Measurements from ENCODE around the gene CD320.
"Not testable (repeated sequence)": the region's sequence is repeated elsewhere in the genome, so short reads cannot be mapped to it uniquely, and the experiment has no call there.

Gene CD320

DNA sequence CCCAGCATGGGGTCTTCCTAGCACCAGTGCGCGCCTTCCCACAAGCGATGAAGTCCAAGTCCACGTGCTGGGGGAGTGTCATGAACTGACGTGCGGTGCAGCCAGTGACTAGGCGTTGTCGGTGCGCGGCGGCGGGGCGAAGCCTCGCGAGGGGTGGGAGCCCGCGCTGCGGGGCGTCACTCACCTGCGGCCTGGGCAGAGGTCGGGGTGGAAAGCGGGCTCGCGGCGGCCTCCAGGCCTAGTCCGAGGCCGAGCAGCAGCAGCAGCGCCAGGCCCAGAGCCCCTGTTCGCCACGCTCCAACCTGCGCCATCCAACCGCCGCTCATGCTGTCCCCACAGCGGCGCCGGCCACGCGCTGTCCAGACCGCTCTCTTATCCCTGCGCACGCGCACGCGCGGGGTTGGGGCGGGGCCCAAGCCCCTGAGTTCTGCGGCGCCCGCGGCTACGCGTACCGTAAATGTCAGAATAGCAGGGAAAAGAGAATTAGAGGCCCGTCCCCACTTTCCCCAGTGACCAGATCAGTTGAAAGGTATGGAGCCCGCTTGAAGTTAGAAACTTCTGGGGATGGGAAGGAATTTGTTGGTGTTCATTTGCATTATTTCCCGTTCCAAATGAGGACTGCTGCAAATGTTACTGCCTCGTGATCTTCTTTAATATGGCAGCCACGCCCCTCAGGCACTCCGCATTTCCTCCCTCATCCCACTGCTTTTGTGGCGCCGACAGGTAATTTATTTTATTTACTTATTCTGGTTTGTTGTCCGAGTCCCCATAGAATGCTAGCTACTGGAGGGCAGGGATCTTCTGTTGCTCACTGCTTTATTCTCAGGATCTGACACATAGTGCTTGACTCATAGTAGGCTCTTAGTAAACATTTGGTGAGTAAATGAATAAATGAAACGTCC is at the start of gene CD320:
Gene CD320, minus strand, starts transcription at position 394 of the 902 bp plus-strand sequence. Its CDS starts 68 bp downstream, at position 326.
- DNase-seq, result peak; percentile 80 to 99 (median 98)

DNA sequence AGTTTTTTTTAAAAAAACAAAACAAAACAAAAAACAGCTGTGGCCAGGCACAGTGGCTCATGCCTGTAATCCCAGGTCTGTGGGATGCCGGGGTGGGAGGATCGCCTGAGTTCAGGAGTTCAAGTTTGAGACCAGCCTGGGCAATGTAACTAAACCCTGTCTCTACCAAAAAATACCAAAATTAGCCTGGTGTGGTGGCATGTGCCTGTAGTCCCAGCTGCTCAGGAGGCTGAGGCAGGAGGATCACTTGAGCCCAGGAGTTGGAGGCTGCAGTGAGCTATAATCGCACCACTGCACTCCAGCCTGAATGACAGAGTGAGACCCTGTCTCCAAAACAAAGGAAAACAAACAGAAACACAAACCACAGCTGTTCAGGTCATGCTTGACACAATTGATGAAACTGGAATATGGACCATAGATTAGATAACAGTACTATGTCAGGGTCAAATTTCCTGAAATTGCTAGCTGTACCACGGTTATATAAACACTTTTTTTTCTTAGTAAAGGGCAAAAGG is 48.9 kb upstream of the CD320 start:
- no peak for DNase-seq

DNA sequence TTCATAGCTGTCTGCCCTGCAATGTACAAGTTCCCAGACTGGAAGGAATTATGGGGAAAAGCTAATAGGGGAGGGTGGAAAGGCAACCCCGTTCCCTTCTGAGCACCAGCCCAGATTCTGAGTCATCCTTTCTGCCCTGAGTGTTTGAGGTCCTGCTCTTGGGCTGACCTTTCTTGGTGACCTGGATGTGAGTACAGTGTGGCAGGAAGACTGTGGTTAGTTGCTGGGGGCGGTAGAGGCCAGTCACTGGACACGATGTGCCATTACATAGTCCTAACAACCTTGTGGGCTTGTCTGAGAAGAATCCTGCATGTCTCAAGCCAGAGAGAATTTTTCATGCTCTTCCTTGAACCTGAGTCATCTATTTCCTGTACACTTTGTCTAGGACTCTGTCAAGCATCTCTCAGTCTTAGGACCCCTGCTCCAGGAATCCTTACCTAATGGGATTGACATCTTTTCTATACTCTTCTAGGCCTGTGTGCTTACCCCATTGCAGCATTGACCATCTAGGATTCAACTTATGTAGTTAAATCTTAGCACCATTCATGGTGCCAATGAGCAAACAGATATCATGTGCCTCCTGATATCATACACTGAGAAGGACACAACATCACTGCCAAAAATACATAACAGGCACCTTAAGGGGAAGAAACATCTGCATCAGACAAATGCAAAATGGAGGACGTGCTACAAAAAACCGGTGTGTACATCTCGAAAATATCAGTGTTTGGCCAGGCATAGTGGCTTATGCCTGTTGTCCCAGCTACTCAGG is 47.7 kb upstream of the CD320 start:
- no peak for DNase-seq

DNA sequence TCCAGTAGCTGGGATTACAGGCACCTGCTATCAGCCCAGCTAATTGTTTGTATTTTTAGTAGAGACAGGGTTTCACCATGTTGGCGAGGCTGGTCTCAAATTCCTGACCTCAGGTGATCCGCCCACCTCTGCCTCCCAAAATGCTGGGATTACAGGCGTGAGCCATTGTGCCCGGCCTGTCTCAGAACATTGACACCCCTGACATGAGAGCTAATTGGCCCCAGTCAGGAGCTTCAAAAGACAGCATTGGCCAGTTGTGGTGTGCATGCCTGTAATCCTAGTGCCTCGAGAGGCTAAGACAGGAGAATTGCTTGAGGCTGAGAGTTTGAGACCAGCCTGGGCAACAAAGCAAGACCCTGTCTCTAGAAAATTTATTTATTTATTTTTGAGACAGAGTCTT is 44.7 kb upstream of the CD320 start:
- DNase-seq, result peak in 1 of 3 experiments; percentile 38

DNA sequence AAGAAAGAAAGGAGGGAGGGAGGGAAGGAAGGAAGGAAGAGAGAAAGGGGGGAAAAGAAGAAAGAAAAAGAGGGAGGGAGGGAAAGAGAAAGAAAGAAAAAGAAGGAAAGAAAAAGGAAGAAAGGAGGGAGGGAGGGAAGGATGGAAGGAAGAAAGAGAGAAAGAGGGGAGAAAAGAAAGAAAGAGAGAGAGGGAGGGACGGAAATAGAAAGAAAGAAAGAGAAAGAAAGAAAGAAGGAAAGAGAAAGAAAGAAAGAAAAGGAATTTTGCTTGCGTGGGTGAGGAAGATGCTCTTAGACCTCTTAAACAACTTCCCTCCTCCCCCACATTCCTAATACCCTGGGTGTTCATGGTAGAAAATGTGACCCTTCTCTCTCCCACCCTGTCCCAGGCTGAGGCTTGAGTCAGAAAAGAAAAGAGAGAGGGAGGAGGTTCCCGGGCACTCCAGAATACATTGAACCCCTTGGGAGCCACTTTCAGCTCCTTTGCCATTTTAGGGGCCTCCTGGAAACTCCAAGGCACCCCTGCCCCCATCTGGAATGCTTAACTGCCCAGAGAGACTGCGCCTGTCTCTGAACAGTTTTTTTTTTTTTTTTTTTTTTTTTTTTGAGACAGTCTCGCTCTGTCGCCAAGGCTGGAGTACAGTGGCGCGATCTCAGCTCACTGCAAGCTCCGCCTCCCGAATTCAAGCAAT is 44.1 kb upstream of the CD320 start:
- peak in 1 of 3 experiments; percentile 38 for DNase-seq

DNA sequence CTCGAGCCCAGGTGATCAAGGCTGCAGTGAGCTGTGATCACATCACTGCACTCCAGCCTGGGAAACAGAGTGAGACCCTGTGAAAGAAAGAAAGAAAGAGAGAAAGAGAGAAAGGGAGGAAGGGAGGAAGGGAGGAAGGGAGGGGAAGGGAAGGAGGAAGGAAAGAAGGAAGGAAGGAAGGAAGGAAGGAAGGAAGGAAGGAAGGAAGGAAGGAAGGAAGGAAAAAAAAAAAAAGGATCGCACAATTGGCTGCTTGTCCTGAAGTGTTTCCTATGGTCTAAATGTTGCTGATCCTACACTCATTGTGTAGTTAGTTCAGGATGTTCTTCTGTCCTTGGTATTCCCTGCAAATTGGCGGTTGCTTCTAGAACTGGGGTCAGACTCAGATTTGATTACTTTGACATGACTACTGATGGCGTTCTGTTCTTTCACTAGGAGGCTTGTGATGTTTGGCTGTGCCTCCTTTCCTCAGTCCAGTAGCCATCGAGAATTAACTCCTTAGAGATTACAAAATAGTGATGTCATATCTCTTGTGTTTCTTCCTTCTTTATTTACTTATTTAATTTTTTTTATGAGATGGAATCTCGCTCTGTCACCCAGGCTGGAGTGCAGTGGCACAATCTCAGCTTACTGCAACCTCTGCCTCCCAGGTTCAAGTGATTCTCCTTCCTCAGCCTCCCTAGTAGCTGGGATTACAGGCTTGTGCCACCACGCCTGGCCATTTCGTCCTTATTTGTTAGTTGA is 41.6 kb upstream of the CD320 start:
- DNase-seq, result not testable (repeated sequence)

DNA sequence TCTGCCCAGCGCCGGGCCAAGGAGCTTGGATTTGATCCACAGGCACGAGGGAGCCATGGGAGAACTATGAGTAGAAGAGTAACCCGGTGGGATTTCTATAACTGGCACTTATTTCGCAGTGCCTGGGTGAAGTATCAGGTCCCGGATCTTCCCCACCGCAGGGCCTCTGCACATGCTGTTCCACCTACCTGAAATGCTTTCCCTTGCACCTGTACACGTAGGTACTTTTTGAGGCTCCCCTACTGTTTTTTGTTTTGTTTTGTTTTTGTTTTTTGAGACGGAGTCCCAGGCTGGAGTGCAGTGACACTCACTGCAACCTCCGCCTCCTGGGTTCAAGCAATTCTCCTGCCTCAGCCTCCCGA is 35.3 kb upstream of the CD320 start:
- DNase-seq, result no peak

DNA sequence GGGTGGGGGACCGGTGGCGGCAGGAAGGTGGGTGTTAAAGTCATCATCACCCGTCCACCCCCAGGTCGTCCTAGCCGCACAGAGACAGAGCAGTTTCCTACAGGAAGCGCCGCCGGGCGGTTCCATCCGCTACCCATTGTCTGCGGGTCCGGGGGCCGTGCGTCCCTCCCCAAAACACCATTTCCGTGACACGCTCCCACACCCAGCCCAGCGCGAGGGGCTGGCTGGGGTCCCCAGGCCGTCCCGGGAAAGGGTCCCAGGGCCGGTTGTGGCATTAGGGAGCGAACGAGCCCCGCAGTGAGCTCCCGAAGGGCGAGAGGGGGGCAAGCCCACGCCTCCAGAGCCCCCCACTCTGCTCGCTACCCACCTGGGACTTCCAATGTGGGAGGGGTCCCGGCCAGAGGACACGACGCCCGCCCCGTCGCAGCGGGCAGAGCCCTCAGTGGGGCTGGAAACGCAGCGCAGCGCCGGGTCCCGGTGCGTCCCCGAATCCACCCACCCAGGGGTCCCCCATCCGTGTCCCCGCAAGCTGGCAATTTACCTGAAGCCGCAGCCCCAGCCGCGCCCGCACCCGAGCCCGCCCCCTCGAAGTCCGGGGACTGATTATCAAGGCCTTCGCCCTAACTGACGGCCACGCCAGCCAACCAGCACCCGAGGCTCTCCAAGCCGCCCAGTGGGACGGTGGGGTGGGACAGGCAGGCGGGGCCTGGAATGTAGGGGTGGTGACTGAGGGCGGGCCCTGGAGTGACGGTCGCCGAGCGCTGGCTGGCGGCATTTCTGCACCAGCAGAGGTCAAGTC is 34.7 kb upstream of the CD320 start, which contains the start of gene KANK3:
Gene KANK3, minus strand, starts transcription at position 579 of the 799 bp plus-strand sequence. CDS start 5,434 bp downstream, outside the sequence.
- DNase-seq, result peak; percentile 29 to 55 (median 43)

DNA sequence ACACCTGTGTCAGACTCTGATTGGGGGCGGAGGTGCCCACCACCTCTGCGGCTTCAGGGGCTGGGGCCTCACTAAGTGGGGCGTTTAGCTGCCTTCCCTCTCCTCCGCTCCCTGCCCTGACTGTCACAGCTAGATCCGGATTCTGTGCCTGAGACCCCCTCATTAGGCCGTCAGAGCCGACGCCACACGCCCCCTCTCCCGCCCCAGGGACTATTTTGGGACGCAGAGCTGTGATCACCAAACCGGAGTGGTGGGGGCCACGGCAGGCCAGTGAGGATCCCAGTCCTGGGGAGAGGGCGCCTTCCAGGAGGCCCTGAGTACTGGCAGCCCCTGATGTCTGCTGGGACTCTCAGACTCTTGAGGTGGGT is 34.1 kb upstream of the CD320 start:
- DNase-seq, result no peak

DNA sequence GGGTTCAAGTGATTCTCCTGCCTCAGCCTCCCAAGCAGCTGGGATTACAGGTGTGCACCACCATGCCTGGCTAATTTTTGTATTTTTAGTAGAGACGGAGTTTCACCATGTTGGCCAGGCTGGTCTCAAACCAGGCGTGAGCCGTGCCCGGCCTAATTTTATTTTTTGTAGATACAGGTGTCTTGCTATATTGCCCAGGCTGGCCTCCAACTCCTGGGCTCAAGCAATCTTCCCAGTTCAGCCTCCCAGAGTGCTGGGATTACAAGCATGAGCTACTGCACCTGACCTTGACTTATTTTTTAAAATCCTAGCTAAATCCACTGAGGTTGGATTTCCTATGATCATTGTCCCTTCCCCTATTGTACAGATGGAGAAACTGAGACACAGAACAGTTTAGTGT is 33.3 kb upstream of the CD320 start:
- not testable (repeated sequence) for DNase-seq

DNA sequence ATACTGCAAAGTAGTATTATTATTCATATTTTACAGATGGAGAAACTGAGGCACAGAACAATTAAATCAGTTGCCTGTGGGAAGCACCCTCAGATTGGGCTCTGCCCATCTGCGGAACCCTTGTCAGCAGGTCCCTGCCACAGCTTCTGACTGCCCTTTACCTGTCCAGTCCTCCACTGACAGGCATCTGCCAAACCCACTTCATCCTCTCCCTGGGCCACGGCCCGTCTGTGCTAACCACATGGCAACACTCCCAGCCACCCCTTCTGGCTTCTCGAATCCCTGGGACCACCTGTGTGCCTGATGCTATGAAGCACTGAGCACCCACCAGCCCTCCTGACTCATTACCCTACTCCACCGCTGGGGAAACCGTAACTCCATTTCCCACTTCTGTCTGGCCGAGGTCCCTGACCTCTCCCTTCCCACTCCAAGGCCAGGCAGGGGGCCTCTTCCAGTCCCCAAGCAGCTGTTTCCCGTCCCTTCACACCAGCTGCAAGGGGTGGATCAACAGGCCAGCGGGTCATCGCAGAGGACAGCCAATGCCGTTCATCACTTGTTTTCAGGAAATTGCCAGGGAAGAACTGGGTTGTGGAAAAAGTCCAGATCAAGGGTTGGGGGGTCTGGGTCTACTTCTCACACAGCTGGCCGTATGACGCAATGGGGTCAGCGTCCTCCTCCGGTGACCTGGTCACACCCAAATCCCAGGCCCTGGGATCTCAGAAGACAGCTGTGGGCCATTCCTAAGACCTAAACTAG is 32.4 kb upstream of the CD320 start:
- peak in 1 of 3 experiments; percentile 39 for DNase-seq

DNA sequence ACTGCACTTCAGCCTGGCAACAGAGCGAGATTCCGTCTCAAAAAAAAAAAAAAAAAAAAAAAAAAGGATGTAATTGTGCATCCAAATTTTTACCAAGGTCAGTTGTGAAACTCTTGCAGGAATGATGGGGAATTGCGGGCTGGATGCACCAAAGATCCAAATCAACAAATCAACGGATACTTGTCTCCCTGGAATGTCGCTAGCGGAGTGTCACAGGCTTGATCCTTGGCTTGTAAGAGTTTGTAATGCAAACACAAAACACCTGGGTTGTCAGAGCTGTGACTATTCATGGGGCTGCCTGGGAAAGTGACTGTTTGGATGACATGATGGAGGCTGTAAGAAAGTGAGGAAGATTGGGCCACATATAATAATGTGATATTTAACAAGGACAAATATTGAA is 30.7 kb upstream of the CD320 start:
- no peak for DNase-seq

DNA sequence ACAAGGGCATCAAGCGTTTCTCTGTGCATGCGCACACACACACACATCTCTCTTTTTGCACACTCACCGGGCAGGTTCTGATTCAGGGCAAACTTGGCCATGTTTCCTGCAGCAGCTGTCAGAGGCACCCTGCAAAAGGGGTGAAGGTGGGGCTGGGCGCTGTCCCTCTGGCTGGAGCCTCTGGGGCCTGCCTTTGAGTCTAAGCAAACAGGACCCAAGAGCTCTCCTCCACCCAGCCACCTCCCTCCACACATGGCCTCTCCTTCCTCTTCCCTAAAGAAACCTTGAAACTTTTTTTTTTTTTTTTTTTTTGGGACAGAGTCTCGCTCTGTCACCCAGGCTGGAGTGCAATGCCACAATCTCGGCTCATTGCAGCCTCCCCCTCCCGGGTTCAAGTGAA is 29.6 kb upstream of the CD320 start:
- no peak for DNase-seq

DNA sequence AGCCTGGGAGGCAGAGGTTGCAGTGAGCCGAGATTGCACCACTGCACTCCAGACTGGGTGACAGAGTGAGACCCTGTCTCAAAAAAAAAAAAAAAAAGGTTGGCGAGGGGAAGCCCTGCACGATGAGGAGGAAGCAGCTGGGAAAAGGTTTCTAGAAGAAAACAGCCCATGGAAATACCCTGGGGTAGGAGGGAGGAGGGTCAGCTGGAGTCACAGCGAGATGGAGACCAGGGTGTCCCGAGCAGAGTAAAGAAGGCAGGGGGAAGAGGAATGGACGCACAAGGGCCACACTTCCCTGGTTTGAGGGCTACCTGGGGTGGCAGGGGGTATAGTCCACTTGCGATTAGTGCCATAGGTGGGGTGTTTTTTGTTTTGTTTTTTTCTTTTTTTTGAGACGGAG is 28.5 kb upstream of the CD320 start:
- no peak for DNase-seq

DNA sequence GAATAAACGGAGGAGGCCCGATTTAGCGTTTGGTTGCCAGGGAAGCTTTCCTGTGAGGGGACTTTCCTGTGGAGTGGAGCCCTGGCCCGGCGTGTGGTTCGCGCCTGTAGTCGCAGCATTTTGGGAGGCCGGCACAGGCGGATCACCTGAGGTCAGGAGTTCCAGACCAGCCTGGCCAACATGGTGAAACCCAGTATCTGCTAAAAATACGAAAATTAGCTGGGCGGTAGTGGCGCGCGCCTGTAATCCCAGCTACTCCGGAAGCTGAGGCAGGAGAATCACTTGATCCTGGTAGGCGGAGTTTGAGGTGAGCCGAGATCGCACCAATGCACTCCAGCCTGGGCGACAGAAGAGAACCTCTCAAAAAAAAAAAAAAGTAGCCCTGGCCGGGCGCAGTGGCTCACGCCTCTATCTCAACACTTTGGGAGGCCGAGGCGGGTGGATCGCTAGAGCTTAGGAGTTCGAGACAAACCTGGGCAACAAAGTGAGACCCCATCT is 28.0 kb upstream of the CD320 start:
- peak in 2 of 3 experiments; percentile 39 to 40 for DNase-seq

DNA sequence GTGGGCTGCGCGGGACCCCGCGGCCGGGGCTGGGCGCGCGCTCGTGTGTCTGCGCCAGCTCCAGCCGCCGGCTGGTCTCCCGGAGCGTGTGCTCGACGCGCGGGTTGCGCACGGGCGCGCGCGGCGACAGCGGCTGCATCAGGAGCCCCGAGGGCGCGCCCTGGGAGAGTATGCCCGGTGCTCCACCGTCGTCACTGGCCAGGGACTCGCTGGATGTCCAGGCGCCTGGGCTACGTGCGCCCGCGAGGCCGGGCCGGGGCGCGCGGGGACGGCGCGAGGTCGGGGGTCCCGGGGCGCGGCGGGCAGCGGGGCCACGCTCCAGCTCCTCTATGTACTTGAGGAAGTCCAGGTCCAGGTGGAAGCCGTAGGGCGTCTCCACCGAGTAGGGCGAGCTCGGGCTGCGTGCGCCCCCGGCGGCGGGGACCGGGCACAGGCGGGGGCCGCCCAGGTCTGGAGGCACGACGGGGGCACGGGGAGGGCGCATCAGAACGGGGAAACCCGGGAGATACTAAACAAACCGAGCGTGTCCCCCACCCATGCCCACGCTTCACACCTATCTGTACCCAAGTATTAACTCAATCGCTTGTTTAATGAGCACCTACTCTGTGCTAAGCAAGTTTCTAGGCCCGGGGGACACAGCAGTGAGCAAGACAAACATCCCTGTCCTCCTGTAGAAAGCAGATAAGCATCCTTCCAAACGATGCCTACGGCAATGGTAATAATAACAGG is 27.3 kb upstream of the CD320 start:
- peak in 2 of 3 experiments; percentile 49 to 51 for DNase-seq

DNA sequence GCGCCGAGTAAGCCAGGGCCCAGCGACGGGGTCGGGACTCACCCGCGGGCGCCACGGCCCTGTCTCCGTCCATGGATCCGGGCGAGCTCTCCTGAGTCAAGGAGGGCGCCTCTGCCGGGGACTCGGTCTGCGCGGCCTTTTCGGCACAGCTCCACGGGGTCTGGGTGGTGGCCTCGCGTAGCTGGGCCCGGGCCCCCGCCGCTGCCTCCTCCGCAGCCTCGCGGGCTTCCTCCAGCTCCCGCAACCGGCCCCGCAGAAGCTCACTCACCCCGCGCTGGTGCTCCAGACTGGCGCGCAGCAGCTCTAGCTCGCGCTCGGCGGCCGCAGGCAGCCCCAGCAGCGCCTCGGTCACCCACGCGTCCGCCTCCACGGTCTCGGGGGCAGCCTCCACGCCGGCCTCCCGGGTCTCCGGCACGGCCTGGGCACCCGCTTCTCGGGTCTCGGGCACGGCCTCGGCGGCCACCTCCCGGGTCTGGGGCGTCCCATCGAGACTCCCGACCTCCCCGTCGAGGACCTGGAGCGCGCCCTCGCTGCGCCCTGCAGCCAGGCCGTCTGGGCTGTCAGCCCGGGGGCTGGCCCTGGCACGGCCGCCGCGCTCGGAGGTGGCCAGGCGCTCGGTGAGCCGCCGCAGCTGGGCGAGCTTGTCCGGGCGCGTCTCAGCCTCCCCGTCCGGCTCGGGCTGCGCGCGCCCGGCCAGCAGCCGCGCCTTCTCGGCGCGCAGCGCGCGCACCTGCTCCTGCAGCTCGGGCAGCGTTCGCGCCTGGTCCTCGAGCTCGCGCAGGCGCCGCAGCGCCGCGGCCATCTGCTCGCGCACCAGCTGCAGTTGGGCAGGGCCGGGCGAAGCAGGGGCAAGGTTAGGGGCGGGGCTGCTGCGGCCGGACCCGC is 26.5 kb upstream of the CD320 start:
- DNase-seq, result peak; percentile 49 to 88 (median 84)

DNA sequence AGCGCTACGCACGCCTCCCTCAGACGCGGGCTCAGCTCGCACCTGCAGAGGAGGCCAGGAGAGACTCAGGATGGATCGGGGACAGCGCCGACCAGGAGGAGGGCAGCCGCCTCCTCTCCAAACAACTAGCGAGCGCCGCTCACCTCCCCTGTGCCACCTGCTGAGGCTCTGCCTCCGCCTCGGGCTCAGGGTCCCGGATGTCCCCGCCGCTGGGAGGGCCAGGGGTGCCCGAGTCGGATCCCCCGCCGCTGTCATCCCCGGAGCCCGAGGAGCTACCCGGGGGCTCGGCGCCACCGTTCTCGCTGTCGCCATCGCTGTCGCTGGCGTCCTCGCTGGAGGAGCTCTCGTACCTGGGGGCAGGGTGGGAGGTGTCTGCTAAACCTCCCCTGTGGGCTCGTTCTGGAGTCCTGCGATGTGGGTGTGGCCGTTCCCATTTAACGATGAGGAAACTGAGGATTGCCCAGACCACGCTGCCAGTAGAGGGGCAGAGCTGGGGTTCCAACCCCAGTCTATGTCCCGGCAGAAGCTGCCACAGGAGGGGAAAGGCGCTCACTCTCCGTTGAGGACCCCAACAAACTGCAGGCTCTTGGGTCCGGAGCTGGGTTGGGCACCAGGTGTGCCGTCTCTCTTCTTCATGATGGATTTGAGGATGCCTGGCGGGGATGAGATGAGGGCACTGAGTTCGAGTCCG is 25.8 kb upstream of the CD320 start:
- peak in 2 of 3 experiments; percentile 64 to 69 for DNase-seq

All from NCI-H1417 (cell line).